Fibroblast of the aortic adventitia (primary cell): ENCODE measurements around the gene CFAP91. TPM values are rescaled to one million over a fixed set of nuclear protein-coding genes. Genes with fewer than 3 reads are reported as not detected.

Experiments used
- DNase-seq: peaks from one replicate; pipeline ENCODE4 v3.0.0-alpha.2; 2010; ENCODE audit warnings: low read depth
- H3K4me3 ChIP-seq: 2 replicates; pipeline ENCODE4 v1.5.1; 2011; ENCODE audit warnings: low read depth, mild to moderate bottlenecking, control low read depth, low read length, moderate library complexity
- total RNA-seq: library from RNA; depleted of rRNA; stranded (reverse); fragments of >200 nt; gene quantifications from 2 replicates; pipeline ENCODE4 v1.2.3, GENCODE V29; 2012; ENCODE audit warnings: low replicate concordance
- TF ChIP-seq, protein P1 (sequence below): IDR thresholded peaks from 2 replicates; pipeline ENCODE4 v1.5.1; 2011; ENCODE audit warnings: mild to moderate bottlenecking, low read length, control low read depth, inconsistent platforms; ENCODE audit not compliant: insufficient read depth

The CFAP91 gene
- total RNA-seq, 1 donor, result 0.81 TPM

- peak; percentile 15 for DNase-seq
- no peak overlapping the region for H3K4me3 ChIP-seq
Measured at GRCh38 chr3:119669906-119670570, 32.8 kb upstream of the CFAP91 start.

DNA sequence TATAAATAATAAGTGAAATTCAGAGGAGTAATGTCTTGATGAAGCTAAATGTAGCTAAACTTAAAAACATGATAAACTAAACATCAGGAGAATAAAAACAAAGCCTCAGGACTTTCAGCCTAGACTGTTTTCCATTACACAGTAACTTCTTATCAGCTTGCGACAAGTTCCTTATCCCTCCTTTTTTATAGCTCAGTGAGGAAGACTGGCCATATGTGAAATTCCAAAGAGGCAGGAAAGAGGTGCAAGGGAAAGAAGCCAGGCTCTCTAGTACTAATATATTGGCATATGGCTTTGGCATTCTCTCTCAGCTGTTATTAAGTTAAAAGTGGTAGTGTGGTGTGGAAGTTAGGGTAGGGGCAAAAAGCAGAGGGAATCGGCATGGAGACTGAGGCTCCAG lies 30.0 kb upstream of the CFAP91 start:
- peak; percentile 7 for DNase-seq
- TF ChIP-seq, protein P1, sequence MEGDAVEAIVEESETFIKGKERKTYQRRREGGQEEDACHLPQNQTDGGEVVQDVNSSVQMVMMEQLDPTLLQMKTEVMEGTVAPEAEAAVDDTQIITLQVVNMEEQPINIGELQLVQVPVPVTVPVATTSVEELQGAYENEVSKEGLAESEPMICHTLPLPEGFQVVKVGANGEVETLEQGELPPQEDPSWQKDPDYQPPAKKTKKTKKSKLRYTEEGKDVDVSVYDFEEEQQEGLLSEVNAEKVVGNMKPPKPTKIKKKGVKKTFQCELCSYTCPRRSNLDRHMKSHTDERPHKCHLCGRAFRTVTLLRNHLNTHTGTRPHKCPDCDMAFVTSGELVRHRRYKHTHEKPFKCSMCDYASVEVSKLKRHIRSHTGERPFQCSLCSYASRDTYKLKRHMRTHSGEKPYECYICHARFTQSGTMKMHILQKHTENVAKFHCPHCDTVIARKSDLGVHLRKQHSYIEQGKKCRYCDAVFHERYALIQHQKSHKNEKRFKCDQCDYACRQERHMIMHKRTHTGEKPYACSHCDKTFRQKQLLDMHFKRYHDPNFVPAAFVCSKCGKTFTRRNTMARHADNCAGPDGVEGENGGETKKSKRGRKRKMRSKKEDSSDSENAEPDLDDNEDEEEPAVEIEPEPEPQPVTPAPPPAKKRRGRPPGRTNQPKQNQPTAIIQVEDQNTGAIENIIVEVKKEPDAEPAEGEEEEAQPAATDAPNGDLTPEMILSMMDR, result no peak
- no peak overlapping the region for H3K4me3 ChIP-seq

More at GRCh38 chr3:119669906-119670570, 32.8 kb upstream of the CFAP91 start:
- TF ChIP-seq, protein P1, result no peak

DNA sequence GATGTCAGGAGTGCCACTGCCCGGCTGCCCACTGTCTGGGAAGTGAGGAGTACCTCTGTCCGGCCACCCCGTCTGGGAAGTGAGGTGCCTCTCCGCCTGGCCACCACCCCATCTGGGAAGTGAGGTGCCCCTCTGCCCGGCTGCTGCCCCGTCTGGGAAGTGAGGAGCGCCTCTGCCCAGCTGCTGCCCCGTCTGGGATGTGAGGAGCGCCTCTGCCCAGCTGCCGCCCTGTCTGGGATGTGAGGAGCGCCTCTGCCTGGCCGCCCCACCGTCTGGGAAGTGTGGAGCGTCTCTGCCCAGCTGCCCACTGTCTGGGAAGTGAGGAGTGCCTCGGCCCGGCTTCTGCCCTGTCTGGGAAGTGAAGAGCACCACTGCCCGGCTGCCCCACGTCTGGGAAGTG lies 28.9 kb upstream of the CFAP91 start:
- no peak for DNase-seq
- TF ChIP-seq, protein P1, result no peak
- no peak overlapping the region for H3K4me3 ChIP-seq

GRCh38 chr3:119675188-119675874 lies 27.5 kb upstream of the CFAP91 start:
- DNase-seq, result no peak
- H3K4me3 ChIP-seq, result no peak overlapping the region
- TF ChIP-seq, protein P1, result no peak

DNA sequence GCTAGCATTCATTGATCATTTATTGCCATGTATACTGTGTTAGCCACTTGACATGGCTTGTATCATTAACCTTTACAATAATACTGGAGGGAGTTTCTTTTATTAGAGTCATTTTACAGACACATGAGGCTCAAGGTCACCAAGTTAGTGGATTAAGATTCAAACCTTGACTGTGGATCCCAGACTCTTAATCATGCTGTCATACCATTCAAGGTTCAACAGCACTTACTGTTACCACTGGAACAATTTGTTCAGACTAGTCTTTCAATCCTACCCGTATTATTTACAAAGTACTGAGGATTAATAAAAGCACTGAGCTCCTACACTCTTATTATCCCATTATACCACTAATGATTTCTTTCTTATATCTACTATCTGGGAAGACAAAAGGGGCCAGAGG lies 26.8 kb upstream of the CFAP91 start:
- TF ChIP-seq, protein P1, result no peak
- peak overlapping the region; percentile 83 for H3K4me3 ChIP-seq
- DNase-seq, result no peak

DNA sequence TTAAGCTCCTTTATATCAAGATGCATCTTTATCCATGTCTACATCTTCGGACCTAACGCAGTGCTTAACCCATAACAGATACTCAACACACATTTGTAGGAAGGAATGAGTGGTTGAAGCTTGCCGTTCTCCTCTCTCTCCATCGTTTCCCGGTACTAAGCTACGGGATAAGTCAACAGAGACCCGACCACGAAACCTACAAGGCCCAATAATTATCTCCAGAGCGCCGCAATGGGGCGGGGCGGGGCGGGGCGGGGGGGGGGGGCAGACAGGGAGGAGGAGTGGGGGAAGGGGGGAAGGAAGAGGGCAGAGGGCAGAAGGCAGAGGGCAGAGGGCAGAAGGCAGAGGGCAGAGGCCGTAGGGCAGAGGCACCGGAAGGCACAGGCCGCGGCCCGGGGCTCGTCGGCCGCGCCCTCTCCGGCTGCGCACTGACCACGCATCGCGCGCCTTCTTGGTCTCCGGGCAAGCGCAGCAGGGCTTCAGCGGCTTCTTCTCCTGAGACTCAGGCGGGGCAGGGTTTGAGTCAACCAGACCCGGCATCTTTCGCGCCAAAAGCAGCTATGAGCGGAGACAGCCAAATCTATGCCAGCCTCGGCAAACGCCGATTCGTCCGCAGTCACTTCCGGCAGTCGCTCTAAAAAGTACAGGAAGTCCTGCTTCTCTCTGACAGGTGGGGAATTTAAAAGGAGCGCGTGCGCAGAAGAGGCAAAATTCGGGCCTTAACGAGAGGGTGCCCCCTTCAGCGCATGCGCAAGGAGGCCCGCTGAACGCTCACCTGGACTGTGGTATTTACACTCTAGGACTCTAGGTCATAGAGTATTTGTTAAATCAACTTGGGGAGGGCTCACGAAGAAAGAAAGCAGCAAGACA lies 25.8 kb upstream of the CFAP91 start, which contains the start of gene COX17:
Gene COX17 (minus strand): TSS at position 636 of the 870 bp plus-strand sequence. CDS start 96 bp downstream, at position 540.
- TF ChIP-seq, protein P1, result no peak
- DNase-seq, result peak; percentile 97
- H3K4me3 ChIP-seq, result peak within 1 kb of the TSS; percentile 83
